HCT116 (cell line): ENCODE data around the gene FSIP1. TPM values are rescaled to one million over a fixed set of nuclear protein-coding genes. Genes with fewer than 3 reads are reported as not detected.

ENCODE experiments used
- ATAC-seq: fragments of 200-7000 bp; cut with Tn5 transposase; 2 replicates; pipeline ENCODE4 v1.9.1; 2020; ENCODE audit warnings: mild to moderate bottlenecking, moderate library complexity
- BruUV-seq: library from RNA; stranded (reverse); fragments of 400-500 nt; replicated peaks from 2 replicates; lab custom pipeline; 2021; lab: Mats Ljungman, UMichigan
- CTCF ChIA-PET: fragments of 300-600 bp; sonication (Branson Sonifier 250); formaldehyde crosslinking; loops from one replicate; lab custom pipeline; 2021; ENCODE audit warnings: antibody characterized with exemption; lab: Charles Lee
- POLR2A ChIA-PET: fragments of 300-600, 350-600 bp; sonication (Branson Sonifier 250); formaldehyde crosslinking; loops from one replicate; lab custom pipeline; 2021; ENCODE audit warnings: antibody characterized with exemption; lab: Charles Lee
- RAD21 ChIA-PET, 2 experiments: fragments of 300-600 bp; sonication (Branson Sonifier 250); formaldehyde crosslinking; loops; one replicate each; lab custom pipeline; 2023; ENCODE audit warnings: low total read pairs in 2 of 2; ENCODE audit not compliant: uncharacterized antibody in 2 of 2, unreplicated experiment in 2 of 2, low non-redundant PET in 1 of 2; lab: Charles Lee
- DNase-seq: peaks from one replicate; pipeline ENCODE4 v3.0.0-alpha.2; 2010; ENCODE audit warnings: low read depth, low spot score
- H2AFZ ChIP-seq: fragments of 200-600 bp; shearing (Covaris generic), sonication (generic); 2 replicates; pipeline ENCODE4 v1.6.1; 2017; ENCODE audit warnings: low read depth, mixed run types, mixed read lengths, antibody characterized with exemption, low read length; ENCODE audit not compliant: poor library complexity, severe bottlenecking
- H3K27ac ChIP-seq: 2 replicates; pipeline ENCODE4 v1.5.1; 2012; ENCODE audit warnings: low read depth, low read length
- H3K27me3 ChIP-seq: fragments of 200-600 bp; sonication (generic); 2 replicates; pipeline ENCODE4 v1.6.1; 2016; ENCODE audit warnings: mixed run types, low read length, mixed read lengths; ENCODE audit not compliant: insufficient read depth
- H3K36me3 ChIP-seq, 2 experiments: fragments of 200-500 bp in 1 of 2; fragments of 200-600 bp in 1 of 2; sonication (Bioruptor generic) in 1 of 2; sonication (generic) in 1 of 2; 2 replicates each; pipeline versions ENCODE4 v1.5.1 to v1.6.1; 2014 to 2016; ENCODE audit warnings: low read length in 2 of 2, inconsistent platforms in 1 of 2, mixed read lengths in 1 of 2, mixed run types in 1 of 2; ENCODE audit not compliant: insufficient read depth in 2 of 2, control insufficient read depth in 1 of 2
- H3K4me1 ChIP-seq, 2 experiments: fragments of 200-600 bp in 1 of 2; sonication (generic) in 1 of 2; 2 replicates each; pipeline versions ENCODE4 v1.5.1 to v1.6.1; 2012 to 2017; ENCODE audit warnings: low read length in 2 of 2, inconsistent platforms in 1 of 2, mild to moderate bottlenecking in 1 of 2, mixed read lengths in 1 of 2, mixed run types in 1 of 2, moderate library complexity in 1 of 2; ENCODE audit not compliant: insufficient read depth in 2 of 2, control insufficient read depth in 1 of 2
- H3K4me2 ChIP-seq: fragments of 200-600 bp; sonication (generic); 2 replicates; pipeline ENCODE4 v1.6.1; 2017; ENCODE audit warnings: mixed run types, low read length, mixed read lengths
- H3K4me3 ChIP-seq, 2 experiments: fragments of 200-600 bp in 1 of 2; sonication (generic) in 1 of 2; replicated peaks in 1 of 2; 2 replicates each; pipeline ENCODE4 v1.5.1; 2011 to 2016; ENCODE audit warnings: low read length in 2 of 2, control low read depth in 1 of 2, low read depth in 1 of 2, mild to moderate bottlenecking in 1 of 2, mixed read lengths in 1 of 2, mixed run types in 1 of 2
- H3K79me2 ChIP-seq: fragments of 200-600 bp; sonication (generic); 2 replicates; pipeline ENCODE4 v1.6.1; 2017; ENCODE audit warnings: mild to moderate bottlenecking, mixed run types, low read length, moderate library complexity, mixed read lengths; ENCODE audit not compliant: insufficient read depth
- H3K9ac ChIP-seq: fragments of 200-600 bp; sonication (generic); 2 replicates; pipeline ENCODE4 v1.6.1; 2016; ENCODE audit warnings: low read length, mixed read lengths
- H3K9me2 ChIP-seq: fragments of 200-600 bp; sonication (generic), shearing (Covaris generic); 2 replicates; pipeline ENCODE4 v1.6.1; 2017; ENCODE audit warnings: mixed run types, mild to moderate bottlenecking, moderate library complexity; ENCODE audit not compliant: insufficient read depth
- H3K9me3 ChIP-seq, 2 experiments: fragments of 200-500 bp in 1 of 2; fragments of 200-600 bp in 1 of 2; sonication (Bioruptor generic) in 1 of 2; sonication (generic) in 1 of 2; 2 replicates each; pipeline ENCODE4 v1.6.1; 2014 to 2017; ENCODE audit warnings: low read length in 2 of 2, mixed read lengths in 2 of 2, inconsistent platforms in 1 of 2, low read depth in 1 of 2, mild to moderate bottlenecking in 1 of 2, mixed run types in 1 of 2, moderate library complexity in 1 of 2; ENCODE audit not compliant: control insufficient read depth in 1 of 2, insufficient read depth in 1 of 2
- H4K20me1 ChIP-seq: fragments of 200-600 bp; sonication (generic), shearing (Covaris generic); 2 replicates; pipeline ENCODE4 v1.6.1; 2017; ENCODE audit warnings: mixed run types, mild to moderate bottlenecking, moderate library complexity; ENCODE audit not compliant: insufficient read depth
- CBX3 ChIP-seq: IDR thresholded peaks from 2 replicates; pipeline ENCODE4 v1.6.1; 2012; ENCODE audit warnings: low read depth
- CEBPB ChIP-seq: IDR thresholded peaks from 2 replicates; pipeline ENCODE4 v1.6.1; 2012; ENCODE audit warnings: low read depth
- EGR1 ChIP-seq: IDR thresholded peaks from 2 replicates; pipeline ENCODE4 v1.6.1; 2012; ENCODE audit warnings: low read depth
- ELF1 ChIP-seq: IDR thresholded peaks from 2 replicates; pipeline ENCODE4 v1.6.1; 2012; ENCODE audit warnings: low read depth, borderline replicate concordance
- SRF ChIP-seq: IDR thresholded peaks from 2 replicates; pipeline ENCODE4 v1.6.1; 2012; ENCODE audit warnings: low read depth
- YY1 ChIP-seq: IDR thresholded peaks from 2 replicates; pipeline ENCODE4 v1.6.1; 2011; ENCODE audit warnings: low read length, low read depth, moderate library complexity, mild to moderate bottlenecking; ENCODE audit not compliant: insufficient replicate concordance; ENCODE audit errors: extremely low read depth
- intact Hi-C: fragments of 100-400 bp; cut with micrococcal nuclease; formaldehyde crosslinking; loops from 2 replicates; pipeline ENCODE4 v1.10.0; 2022
- total RNA-seq: library from RNA; stranded (reverse); gene quantifications from one replicate; pipeline ENCODE4 v1.2.1, GENCODE V29; 2021; ENCODE audit not compliant: unreplicated experiment
- TF ChIP-seq, protein P1 (sequence below): IDR thresholded peaks from 2 replicates; pipeline ENCODE4 v1.6.1; 2011; ENCODE audit warnings: mild to moderate bottlenecking, low read length, moderate library complexity; ENCODE audit not compliant: insufficient replicate concordance; ENCODE audit errors: extremely low read depth

Gene FSIP1
- total RNA-seq, 1 experiment from 2014 or later = 0.42 TPM

DNA sequence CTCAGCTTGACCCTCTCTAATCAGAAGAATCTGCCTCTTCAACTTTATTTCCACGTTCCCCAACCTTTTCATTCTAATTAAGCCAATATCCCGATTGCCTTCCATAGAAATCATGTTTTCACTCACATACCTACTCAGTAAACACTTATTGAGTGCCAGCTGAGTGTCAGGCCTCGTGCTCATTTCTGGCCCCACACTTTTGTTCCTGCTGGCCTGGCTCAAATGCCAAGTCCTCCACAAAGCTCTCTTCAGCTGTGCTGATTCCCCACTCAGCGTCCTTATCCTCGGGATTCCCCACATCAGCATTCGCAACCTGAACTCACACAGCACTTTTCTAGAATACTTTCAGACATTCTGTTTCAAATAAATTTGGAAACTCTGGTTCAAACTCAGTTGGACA, 132.9 kb downstream of the FSIP1 start (continued):
- TF ChIP-seq, protein P1, sequence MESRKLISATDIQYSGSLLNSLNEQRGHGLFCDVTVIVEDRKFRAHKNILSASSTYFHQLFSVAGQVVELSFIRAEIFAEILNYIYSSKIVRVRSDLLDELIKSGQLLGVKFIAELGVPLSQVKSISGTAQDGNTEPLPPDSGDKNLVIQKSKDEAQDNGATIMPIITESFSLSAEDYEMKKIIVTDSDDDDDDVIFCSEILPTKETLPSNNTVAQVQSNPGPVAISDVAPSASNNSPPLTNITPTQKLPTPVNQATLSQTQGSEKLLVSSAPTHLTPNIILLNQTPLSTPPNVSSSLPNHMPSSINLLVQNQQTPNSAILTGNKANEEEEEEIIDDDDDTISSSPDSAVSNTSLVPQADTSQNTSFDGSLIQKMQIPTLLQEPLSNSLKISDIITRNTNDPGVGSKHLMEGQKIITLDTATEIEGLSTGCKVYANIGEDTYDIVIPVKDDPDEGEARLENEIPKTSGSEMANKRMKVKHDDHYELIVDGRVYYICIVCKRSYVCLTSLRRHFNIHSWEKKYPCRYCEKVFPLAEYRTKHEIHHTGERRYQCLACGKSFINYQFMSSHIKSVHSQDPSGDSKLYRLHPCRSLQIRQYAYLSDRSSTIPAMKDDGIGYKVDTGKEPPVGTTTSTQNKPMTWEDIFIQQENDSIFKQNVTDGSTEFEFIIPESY = no peak
- TF ChIP-seq, all 23 proteins: peak for 0

DNA sequence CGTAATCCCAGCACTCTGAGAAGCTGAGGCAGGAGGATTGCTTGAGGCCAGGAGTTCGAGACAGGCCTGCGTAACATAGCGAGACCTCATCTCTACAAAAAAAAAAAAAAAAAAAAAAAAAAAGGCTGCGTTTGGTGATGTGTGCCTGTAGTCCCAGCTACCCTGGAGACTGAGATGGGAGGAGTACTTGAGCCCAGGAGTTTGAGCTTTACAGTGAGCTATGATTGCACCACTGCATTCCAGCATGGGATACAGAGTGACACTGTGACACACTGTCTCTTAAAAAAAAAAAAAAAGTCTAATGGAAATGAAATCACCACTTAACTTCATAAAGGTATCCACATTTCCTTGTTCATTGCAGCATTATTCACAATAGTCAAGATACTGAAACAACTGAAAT, 136.2 kb downstream of the FSIP1 start:
- RAD21 ChIA-PET = interaction anchor here in 1 of 2 experiments (0.7 kb wide), 1 partner anchor 53 kb away, joined by 3 read pairs; no protein-coding TSS in a partner anchor
- intact Hi-C loops = no loop called here
- ATAC-seq (no peak), DNase-seq (no peak)
- CTCF ChIA-PET = interaction anchor here (1.1 kb wide), 1 partner anchor 111 kb away, joined by 4 read pairs; no protein-coding TSS in a partner anchor
- Histone ChIP-seq H3K9ac (no peak overlapping the region), H2AFZ (no peak overlapping the region), H3K9me3 (no peaks in the 10 kb centered on the region), H3K27ac (no peak overlapping the region), H3K4me1 (peaks cover 12 to 14% of the 10 kb centered on the region in 2 experiments), H3K27me3 (no peaks in the 10 kb centered on the region), H3K4me2 (no peak overlapping the region), H4K20me1 (no peaks in the 10 kb centered on the region), H3K9me2 (no peaks in the 10 kb centered on the region), H3K36me3 (no peaks in the 10 kb centered on the region), H3K4me3 (no peak overlapping the region), H3K79me2 (no peaks in the 10 kb centered on the region)
- BruUV-seq = no TSS peak
- TF ChIP-seq CBX3 (no peak), CEBPB (no peak), YY1 (no peak), SRF (no peak), ELF1 (no peak), EGR1 (no peak)
- POLR2A ChIA-PET = no interaction called here
